HepG2 (cell line): ENCODE measurements around the gene KATNB1. TPM values are rescaled to one million over a fixed set of nuclear protein-coding genes. Genes with fewer than 3 reads are reported as not detected.

Experiments used
- ATM ChIP-seq: fragments of 450-650 bp; IDR thresholded peaks from 2 replicates; pipeline ENCODE4 v1.7.1; 2017; ENCODE audit warnings: mild to moderate bottlenecking, borderline replicate concordance
- BRD4 ChIP-seq: sonication (generic); formaldehyde crosslinking; IDR thresholded peaks from 2 replicates; pipeline ENCODE4 v1.4.0; 2020; ENCODE audit warnings: missing genetic modification reagents
- CEBPZ ChIP-seq: IDR thresholded peaks from 2 replicates; pipeline ENCODE4 v1.6.1; 2012; ENCODE audit warnings: low read length, improper control_type of control experiment
- FOXO1 ChIP-seq: sonication (generic); formaldehyde crosslinking; IDR thresholded peaks from 2 replicates; pipeline ENCODE4 v1.4.0; 2020; ENCODE audit warnings: missing genetic modification reagents
- HDAC1 ChIP-seq: sonication (generic); formaldehyde crosslinking; IDR thresholded peaks from 2 replicates; pipeline ENCODE4 v1.5.1; 2020; ENCODE audit warnings: mild to moderate bottlenecking, missing genetic modification reagents
- KMT2B ChIP-seq: IDR thresholded peaks from 2 replicates; pipeline ENCODE4 v1.6.1; 2016; ENCODE audit warnings: missing genetic modification reagents, missing compliant biosample characterization
- MEIS2 ChIP-seq: sonication (generic); formaldehyde crosslinking; IDR thresholded peaks from 2 replicates; pipeline ENCODE4 v1.9.0; 2021; ENCODE audit warnings: mild to moderate bottlenecking, missing genetic modification reagents
- NFATC3 ChIP-seq: sonication (generic); formaldehyde crosslinking; IDR thresholded peaks from 2 replicates; pipeline ENCODE4 v1.5.1; 2020; ENCODE audit warnings: mild to moderate bottlenecking, missing genetic modification reagents
- NR3C1 ChIP-seq: sonication (generic); formaldehyde crosslinking; IDR thresholded peaks from 2 replicates; pipeline ENCODE4 v1.4.0; 2020; ENCODE audit warnings: missing genetic modification reagents
- PHF20 ChIP-seq: sonication (generic); formaldehyde crosslinking; IDR thresholded peaks from 2 replicates; pipeline ENCODE4 v1.5.0; 2020; ENCODE audit warnings: mild to moderate bottlenecking, missing genetic modification reagents
- RBFOX2 ChIP-seq: fragments of 200-400 bp; formaldehyde crosslinking; IDR thresholded peaks from 2 replicates; pipeline ENCODE4 v1.6.1; 2017; ENCODE audit warnings: low read depth, mild to moderate bottlenecking, low read length
- RNF2 ChIP-seq: fragments of 450-650 bp; conservative IDR thresholded peaks from 2 replicates; pipeline ENCODE4 v1.6.1; 2016; ENCODE audit warnings: low read depth
- SRSF1 ChIP-seq: fragments of 200-400 bp; formaldehyde crosslinking; optimal IDR thresholded peaks from 2 replicates; pipeline ENCODE3; 2017; ENCODE audit warnings: mild to moderate bottlenecking, low read depth, low read length, moderate library complexity
- TCF7L2 ChIP-seq: IDR thresholded peaks from 2 replicates; pipeline ENCODE4 v1.6.1; 2011; ENCODE audit warnings: mild to moderate bottlenecking, low read depth, low read length, moderate library complexity
- ZBTB43 ChIP-seq: sonication (generic); formaldehyde crosslinking; conservative IDR thresholded peaks from 2 replicates; pipeline ENCODE4 v1.4.0; 2020; ENCODE audit warnings: missing genetic modification reagents
- ZGPAT ChIP-seq: IDR thresholded peaks from 2 replicates; pipeline ENCODE4 v1.6.1; 2016; ENCODE audit warnings: mild to moderate bottlenecking
- ZNF101 ChIP-seq: sonication (generic); formaldehyde crosslinking; IDR thresholded peaks from 2 replicates; pipeline ENCODE4 v1.4.0; 2020; ENCODE audit warnings: mild to moderate bottlenecking, low read depth, missing genetic modification reagents, borderline replicate concordance
- ZNF232 ChIP-seq: sonication (generic); formaldehyde crosslinking; IDR thresholded peaks from 2 replicates; pipeline ENCODE4 v1.4.0; 2020; ENCODE audit warnings: missing genetic modification reagents, borderline replicate concordance
- ZNF280B ChIP-seq: sonication (generic); formaldehyde crosslinking; IDR thresholded peaks from 2 replicates; pipeline ENCODE4 v1.5.0; 2020; ENCODE audit warnings: missing genetic modification reagents, mild to moderate bottlenecking, borderline replicate concordance
- ZNF367 ChIP-seq: sonication (generic); formaldehyde crosslinking; IDR thresholded peaks from 2 replicates; pipeline ENCODE4 v1.4.0; 2020; ENCODE audit warnings: missing genetic modification reagents, borderline replicate concordance
- ZNF430 ChIP-seq: sonication (generic); formaldehyde crosslinking; IDR thresholded peaks from 2 replicates; pipeline ENCODE4 v1.9.0; 2021; ENCODE audit warnings: mild to moderate bottlenecking, missing genetic modification reagents
- ZNF629 ChIP-seq: sonication (generic); formaldehyde crosslinking; conservative IDR thresholded peaks from 2 replicates; pipeline ENCODE4 v1.5.0; 2020; ENCODE audit warnings: missing genetic modification reagents
- ZNF790 ChIP-seq: sonication (generic); formaldehyde crosslinking; IDR thresholded peaks from 2 replicates; pipeline ENCODE4 v1.8.0; 2022; ENCODE audit warnings: missing genetic modification reagents, mild to moderate bottlenecking, borderline replicate concordance
- ZSCAN31 ChIP-seq: sonication (generic); formaldehyde crosslinking; IDR thresholded peaks from 2 replicates; pipeline ENCODE4 v1.5.0; 2020; ENCODE audit warnings: low read depth, mild to moderate bottlenecking, missing genetic modification reagents
- polyA plus RNA-seq, 8 experiments: library from polyadenylated mRNA; depleted of rRNA in 3 of 8; stranded (reverse) in 7 of 8; unstranded in 1 of 8; fragments of >200 nt; fragmentation: Illumina TruSeq in 4 of 8; extraction: Trizol in 4 of 8; gene quantifications; 2 replicates each; pipeline versions ENCODE4 v1.2.1 to v1.2.3, GENCODE V29; 2011 to 2016; ENCODE audit warnings: low read depth in 4 of 8, missing spikeins in 1 of 8, mixed read lengths in 1 of 8; ENCODE audit not compliant: insufficient read depth in 1 of 8
- total RNA-seq, 5 experiments: library from RNA; depleted of rRNA; stranded (reverse); fragments of >200 nt; fragmentation: Illumina TruSeq; extraction: Trizol; gene quantifications; 2 replicates each; pipeline ENCODE4 v1.2.3, GENCODE V29; 2016; ENCODE audit warnings: low read depth in 1 of 5

The KATNB1 gene
- total and polyA plus RNA-seq, 2 of the 13 experiments (the other 11 are each of a cell fraction or from before 2014, with no cell fraction given), result 31.5 to 43.5 TPM

GRCh38 chr16:57734308-57734924, 1.2 kb upstream of the KATNB1 start (continued):
- TF ChIP-seq CEBPZ (no peak), MEIS2 (0 out of 2 replicates have a peak, but pooled peaks have one; percentile 6), FOXO1 (no peak), RNF2 (no peak), NFATC3 (CRISPR knock-in tag) (peak; percentile 84; the same call in 1 of the 2 replicates), SRSF1 (no peak), ZNF790 (no peak), RBFOX2 (peak; percentile 78; the same call in 1 of the 2 replicates), ZBTB43 (CRISPR knock-in tag) (no peak), ZSCAN31 (CRISPR knock-in tag) (no peak), HDAC1 (CRISPR knock-in tag) (no peak), ZNF232 (0 out of 2 replicates have a peak, but pooled peaks have one; percentile 39), PHF20 (CRISPR knock-in tag) (no peak), ZGPAT (CRISPR knock-in tag) (no peak), NR3C1 (CRISPR knock-in tag) (no peak), ZNF629 (CRISPR knock-in tag) (peak; percentile 93), BRD4 (no peak), ZNF280B (CRISPR knock-in tag) (0 out of 2 replicates have a peak, but pooled peaks have one; percentile 65), ATM (no peak), ZNF430 (0 out of 2 replicates have a peak, but pooled peaks have one; percentile 15), ZNF367 (CRISPR knock-in tag) (no peak; the same call in 1 of the 2 replicates), KMT2B (CRISPR knock-in tag) (no peak), TCF7L2 (no peak), ZNF101 (CRISPR knock-in tag) (no peak)
